Measurements from ENCODE around the gene COL28A1.
"Not testable (repeated sequence)": the region's sequence is repeated elsewhere in the genome, so short reads cannot be mapped to it uniquely, and the experiment has no call there.

COL28A1 gene

GRCh38 chr7:7405461-7405860, 130.2 kb downstream of the COL28A1 start:
- ATAC-seq (ENCODE audit: insufficient read depth, low read depth) (no peak), DNase-seq (no peak)
- Histone ChIP-seq H3K9ac (ENCODE audit: low read depth, low read length) (no peak overlapping the region), H3K27me3 (ENCODE audit: insufficient read depth, low read length, poor library complexity) (peaks cover 3% of the 10 kb centered on the region), H3K4me3 (ENCODE audit: low read depth in 1 of 2, low read length in 2 of 2) (no peak overlapping the region), H3K79me2 (ENCODE audit: insufficient read depth, low read length) (no peaks in the 10 kb centered on the region), H2AFZ (ENCODE audit: low read depth, low read length) (no peak overlapping the region), H3K4me2 (ENCODE audit: insufficient read depth, low read length) (no peak overlapping the region), H3K9me3 (ENCODE audit: insufficient read depth, low read length, severe bottlenecking) (no peaks in the 10 kb centered on the region), H3K4me1 (ENCODE audit: insufficient read depth, low read length) (no peaks in the 10 kb centered on the region), H4K20me1 (ENCODE audit: insufficient read depth, low read length) (no peaks in the 10 kb centered on the region), H3K27ac (ENCODE audit: low read length) (no peak overlapping the region), H3K36me3 (ENCODE audit: insufficient read depth, low read length) (no peaks in the 10 kb centered on the region)
- no peak for TF ChIP-seq EZH2 (IDR thresholded peaks at IDR 0.05; ENCODE audit: borderline replicate concordance, low read depth, low read length, severe bottlenecking)
- no peak for TF ChIP-seq CTCF (IDR thresholded peaks at IDR 0.05; ENCODE audit: borderline replicate concordance, extremely low read depth, low read length, poor library complexity, severe bottlenecking)

- Histone ChIP-seq H3K9ac (ENCODE audit: low read depth, low read length) (no peak overlapping the region), H3K4me2 (ENCODE audit: insufficient read depth, low read length) (no peak overlapping the region), H3K27me3 (ENCODE audit: insufficient read depth, low read length, poor library complexity) (peaks cover 3% of the 10 kb centered on the region), H3K4me1 (ENCODE audit: insufficient read depth, low read length) (no peaks in the 10 kb centered on the region), H3K79me2 (ENCODE audit: insufficient read depth, low read length) (no peaks in the 10 kb centered on the region), H3K9me3 (ENCODE audit: insufficient read depth, low read length, severe bottlenecking) (no peaks in the 10 kb centered on the region), H4K20me1 (ENCODE audit: insufficient read depth, low read length) (no peaks in the 10 kb centered on the region), H3K27ac (ENCODE audit: low read length) (no peak overlapping the region), H2AFZ (ENCODE audit: low read depth, low read length) (no peak overlapping the region), H3K36me3 (ENCODE audit: insufficient read depth, low read length) (no peaks in the 10 kb centered on the region), H3K4me3 (ENCODE audit: low read depth in 1 of 2, low read length in 2 of 2) (no peak overlapping the region)
- DNase-seq = no peak
- no peak for TF ChIP-seq EZH2 (IDR thresholded peaks at IDR 0.05; ENCODE audit: borderline replicate concordance, low read depth, low read length, severe bottlenecking)
- TF ChIP-seq CTCF (IDR thresholded peaks at IDR 0.05; ENCODE audit: borderline replicate concordance, extremely low read depth, low read length, poor library complexity, severe bottlenecking) = no peak
- no peak for ATAC-seq (ENCODE audit: insufficient read depth, low read depth)
Measured at GRCh38 chr7:7399707-7400106, 136.0 kb downstream of the COL28A1 start.

- Histone ChIP-seq H3K9me3 (ENCODE audit: insufficient read depth, low read length, severe bottlenecking) (no peaks in the 10 kb centered on the region), H2AFZ (ENCODE audit: low read depth, low read length) (no peak overlapping the region), H4K20me1 (ENCODE audit: insufficient read depth, low read length) (no peaks in the 10 kb centered on the region), H3K27me3 (ENCODE audit: insufficient read depth, low read length, poor library complexity) (peaks cover 3% of the 10 kb centered on the region), H3K79me2 (ENCODE audit: insufficient read depth, low read length) (no peaks in the 10 kb centered on the region), H3K9ac (ENCODE audit: low read depth, low read length) (no peak overlapping the region), H3K4me2 (ENCODE audit: insufficient read depth, low read length) (no peak overlapping the region), H3K27ac (ENCODE audit: low read length) (no peak overlapping the region), H3K4me1 (ENCODE audit: insufficient read depth, low read length) (no peaks in the 10 kb centered on the region), H3K36me3 (ENCODE audit: insufficient read depth, low read length) (no peaks in the 10 kb centered on the region), H3K4me3 (ENCODE audit: low read depth in 1 of 2, low read length in 2 of 2) (no peak overlapping the region)
- ATAC-seq (ENCODE audit: insufficient read depth, low read depth) = no peak
- TF ChIP-seq EZH2 (IDR thresholded peaks at IDR 0.05; ENCODE audit: borderline replicate concordance, low read depth, low read length, severe bottlenecking) (no peak), CTCF (IDR thresholded peaks at IDR 0.05; ENCODE audit: borderline replicate concordance, extremely low read depth, low read length, poor library complexity, severe bottlenecking) (no peak)
- DNase-seq = no peak
Measured at GRCh38 chr7:7395785-7396184, 139.9 kb downstream of the COL28A1 start.

GRCh38 chr7:7388164-7388563, 147.5 kb downstream of the COL28A1 start:
- ATAC-seq (ENCODE audit: insufficient read depth, low read depth); H3K9ac ChIP-seq (ENCODE audit: low read depth, low read length); DNase-seq; H3K4me1 ChIP-seq (ENCODE audit: insufficient read depth, low read length); H3K27ac ChIP-seq (ENCODE audit: low read length); H3K27me3 ChIP-seq (ENCODE audit: insufficient read depth, low read length, poor library complexity); H3K9me3 ChIP-seq (ENCODE audit: insufficient read depth, low read length, severe bottlenecking); H3K4me2 ChIP-seq (ENCODE audit: insufficient read depth, low read length); H4K20me1 ChIP-seq (ENCODE audit: insufficient read depth, low read length); H3K79me2 ChIP-seq (ENCODE audit: insufficient read depth, low read length); H3K4me3 ChIP-seq (ENCODE audit: low read depth in 1 of 2, low read length in 2 of 2); H2AFZ ChIP-seq (ENCODE audit: low read depth, low read length); H3K36me3 ChIP-seq (ENCODE audit: insufficient read depth, low read length): not testable (repeated sequence)
